ENCODE measurements around the gene HDC.

Gene HDC

DNA sequence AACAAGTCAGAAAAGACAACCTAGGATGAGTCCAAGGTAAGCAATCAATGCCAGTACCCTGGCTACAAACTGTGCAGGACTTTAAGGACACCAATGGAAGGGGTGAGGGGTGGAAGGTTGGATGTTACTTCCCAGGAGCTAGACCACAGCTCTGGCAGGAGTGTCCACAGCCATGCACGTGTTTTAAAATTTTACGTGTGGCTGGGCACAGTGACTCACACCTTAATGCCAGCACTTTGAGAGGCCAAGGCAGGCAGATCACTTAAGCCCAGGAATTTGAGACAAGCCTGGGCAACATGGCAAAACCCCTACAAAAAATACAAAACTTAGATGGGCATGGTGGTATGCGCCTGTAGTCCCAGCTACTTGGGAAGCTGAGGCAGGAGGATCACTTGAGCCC is 14.7 kb upstream of the HDC start:
- no peak for FAIRE-seq
- no peak for DNase-seq (ENCODE audit: insufficient read length, low spot score)
- TF ChIP-seq POU2F2 (IDR thresholded peaks at IDR 0.05; ENCODE audit: low read depth, low read length): no peak
- no peak for TF ChIP-seq POLR2A (IDR thresholded peaks at IDR 0.05; ENCODE audit: low read depth, low read length)
- no peak for TF ChIP-seq TAF1 (IDR thresholded peaks at IDR 0.05; ENCODE audit: low read depth, low read length)
- no peak for TF ChIP-seq SPI1 (IDR thresholded peaks at IDR 0.05; ENCODE audit: low read depth, low read length)
- TF ChIP-seq POLR2AphosphoS5 (IDR thresholded peaks at IDR 0.05; ENCODE audit: low read depth, low read length): no peak
- TF ChIP-seq PAX5 (IDR thresholded peaks at IDR 0.05; ENCODE audit: insufficient read depth, low read length, severe bottlenecking): no peak

DNA sequence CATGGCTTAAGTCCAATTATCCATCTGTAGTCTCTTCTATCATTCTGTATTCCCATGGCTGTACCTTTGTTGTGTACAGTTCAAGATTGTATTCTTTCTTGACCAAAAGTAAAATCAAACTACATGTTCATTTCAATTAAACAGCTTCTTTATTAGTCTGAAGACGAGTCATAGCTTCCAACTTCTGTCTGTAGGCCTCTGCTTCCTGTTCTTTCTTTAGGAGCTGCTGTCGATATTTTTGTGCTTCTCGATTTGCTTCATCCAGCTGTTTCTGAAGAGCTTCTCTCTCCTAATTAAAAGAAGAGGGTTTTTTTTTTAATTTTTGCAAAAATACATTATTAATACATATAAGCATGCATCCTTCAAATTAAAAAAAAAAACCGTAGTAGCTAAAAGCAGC is 13.0 kb upstream of the HDC start:
- no peak for DNase-seq (ENCODE audit: insufficient read length, low spot score)
- FAIRE-seq: no peak
- TF ChIP-seq POLR2A (IDR thresholded peaks at IDR 0.05; ENCODE audit: low read depth, low read length): no peak
- TF ChIP-seq PAX5 (IDR thresholded peaks at IDR 0.05; ENCODE audit: insufficient read depth, low read length, severe bottlenecking): no peak
- TF ChIP-seq POU2F2 (IDR thresholded peaks at IDR 0.05; ENCODE audit: low read depth, low read length): no peak

DNA sequence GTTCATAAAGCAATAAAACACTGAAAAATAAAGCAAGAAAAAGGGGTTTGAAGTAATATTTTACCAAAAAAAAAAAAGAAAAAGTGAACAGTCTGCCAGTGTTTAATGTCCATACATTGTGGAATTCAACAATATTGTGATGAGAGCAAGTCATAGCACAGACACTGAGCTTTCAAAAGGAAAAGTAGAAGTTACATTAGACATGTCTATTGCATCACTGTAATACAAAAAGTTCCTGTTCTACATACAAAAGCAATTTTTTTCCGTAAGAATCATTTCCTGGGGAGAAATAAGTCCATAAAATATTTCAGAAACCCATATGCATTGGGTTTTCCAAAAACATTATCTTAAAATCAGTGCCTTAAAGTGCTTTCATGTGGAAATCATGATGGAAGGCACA is 11.8 kb upstream of the HDC start:
- FAIRE-seq: no peak
- no peak for DNase-seq (ENCODE audit: insufficient read length, low spot score)
- TF ChIP-seq TAF1 (IDR thresholded peaks at IDR 0.05; ENCODE audit: low read depth, low read length) (no peak), SPI1 (IDR thresholded peaks at IDR 0.05; ENCODE audit: low read depth, low read length) (no peak), POLR2AphosphoS5 (IDR thresholded peaks at IDR 0.05; ENCODE audit: low read depth, low read length) (no peak), PAX5 (IDR thresholded peaks at IDR 0.05; ENCODE audit: insufficient read depth, low read length, severe bottlenecking) (no peak), POLR2A (IDR thresholded peaks at IDR 0.05; ENCODE audit: low read depth, low read length) (no peak), POU2F2 (IDR thresholded peaks at IDR 0.05; ENCODE audit: low read depth, low read length) (no peak)

DNA sequence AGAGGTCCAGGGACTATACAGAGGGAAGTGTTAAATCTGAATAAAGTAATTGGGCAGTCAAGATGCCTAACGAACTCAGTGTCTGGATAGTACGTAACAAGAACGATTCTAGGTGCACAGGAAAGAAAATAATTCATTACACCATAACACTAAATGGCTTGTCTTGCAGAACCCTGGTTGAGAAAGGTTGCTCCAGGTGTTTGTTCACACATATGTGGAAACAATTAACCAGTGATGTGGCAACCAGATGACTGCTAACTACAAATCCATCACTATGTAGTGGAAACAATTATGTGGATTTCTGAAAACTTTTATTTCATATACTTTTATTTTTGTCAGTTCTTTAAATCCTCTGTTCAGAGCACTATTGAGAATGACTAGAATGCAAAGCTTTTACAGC is 10.4 kb upstream of the HDC start:
- no peak for TF ChIP-seq PAX5 (IDR thresholded peaks at IDR 0.05; ENCODE audit: insufficient read depth, low read length, severe bottlenecking)
- no peak for TF ChIP-seq TAF1 (IDR thresholded peaks at IDR 0.05; ENCODE audit: low read depth, low read length)
- FAIRE-seq (no peak), DNase-seq (ENCODE audit: insufficient read length, low spot score) (no peak)

- DNase-seq (ENCODE audit: insufficient read length, low spot score): no peak
- TF ChIP-seq SPI1 (IDR thresholded peaks at IDR 0.05; ENCODE audit: low read depth, low read length) (no peak), POU2F2 (IDR thresholded peaks at IDR 0.05; ENCODE audit: low read depth, low read length) (no peak), TAF1 (IDR thresholded peaks at IDR 0.05; ENCODE audit: low read depth, low read length) (no peak), POLR2AphosphoS5 (IDR thresholded peaks at IDR 0.05; ENCODE audit: low read depth, low read length) (no peak), PAX5 (IDR thresholded peaks at IDR 0.05; ENCODE audit: insufficient read depth, low read length, severe bottlenecking) (no peak)
- no peak for FAIRE-seq
These were observed 9.6 kb upstream of the HDC start for GRCh38 chr15:50275091-50275490.

DNA sequence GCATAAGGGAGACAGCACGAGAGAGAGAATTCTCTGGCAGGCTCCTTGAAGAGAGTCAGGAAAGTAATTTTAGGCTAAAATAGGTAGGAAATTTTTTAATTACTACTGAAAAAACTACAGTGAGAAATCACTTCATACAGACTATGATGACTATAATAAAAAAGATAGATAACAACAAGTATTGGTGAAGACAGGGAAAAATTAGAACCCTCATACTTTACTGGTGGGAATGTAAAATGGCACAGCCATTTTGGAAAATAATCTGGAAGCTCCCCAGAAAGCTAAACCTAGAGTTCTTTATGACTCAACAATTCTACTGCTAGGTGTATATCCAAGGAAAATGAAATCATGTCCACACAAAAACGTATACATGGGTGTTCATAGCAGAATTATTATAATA is 2.1 kb upstream of the HDC start:
- FAIRE-seq: no peak
- no peak for DNase-seq (ENCODE audit: insufficient read length, low spot score)
- TF ChIP-seq PAX5 (IDR thresholded peaks at IDR 0.05; ENCODE audit: insufficient read depth, low read length, severe bottlenecking): no peak
- no peak for TF ChIP-seq POLR2AphosphoS5 (IDR thresholded peaks at IDR 0.05; ENCODE audit: low read depth, low read length)
- no peak for TF ChIP-seq POLR2A (IDR thresholded peaks at IDR 0.05; ENCODE audit: low read depth, low read length)
- no peak for TF ChIP-seq TAF1 (IDR thresholded peaks at IDR 0.05; ENCODE audit: low read depth, low read length)
- TF ChIP-seq SPI1 (IDR thresholded peaks at IDR 0.05; ENCODE audit: low read depth, low read length): no peak
- TF ChIP-seq POU2F2 (IDR thresholded peaks at IDR 0.05; ENCODE audit: low read depth, low read length): no peak

DNA sequence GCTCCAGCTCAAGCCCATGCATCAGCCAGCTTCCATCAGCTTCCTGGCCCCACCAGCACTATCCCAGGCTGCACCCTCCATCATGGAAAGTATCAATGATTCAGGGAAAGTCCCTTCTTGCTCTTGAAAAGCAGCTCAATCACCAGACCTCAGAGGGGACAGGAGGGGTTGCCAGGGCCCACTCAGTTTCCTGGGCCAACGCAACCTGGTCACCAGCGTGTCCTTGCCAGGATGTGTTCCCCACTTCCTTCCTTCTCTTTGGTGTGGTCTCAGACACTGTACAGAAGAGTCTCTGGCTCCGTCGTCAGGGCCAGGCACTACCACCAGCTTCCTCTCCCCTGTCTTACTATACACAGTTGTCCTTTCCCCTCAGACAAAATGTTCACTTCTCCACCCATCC is 3.0 kb downstream of the HDC start:
- TF ChIP-seq PAX5 (IDR thresholded peaks at IDR 0.05; ENCODE audit: insufficient read depth, low read length, severe bottlenecking) (no peak), SPI1 (IDR thresholded peaks at IDR 0.05; ENCODE audit: low read depth, low read length) (no peak), POLR2A (IDR thresholded peaks at IDR 0.05; ENCODE audit: low read depth, low read length) (no peak), POLR2AphosphoS5 (IDR thresholded peaks at IDR 0.05; ENCODE audit: low read depth, low read length) (no peak), TAF1 (IDR thresholded peaks at IDR 0.05; ENCODE audit: low read depth, low read length) (no peak), POU2F2 (IDR thresholded peaks at IDR 0.05; ENCODE audit: low read depth, low read length) (no peak)

DNA sequence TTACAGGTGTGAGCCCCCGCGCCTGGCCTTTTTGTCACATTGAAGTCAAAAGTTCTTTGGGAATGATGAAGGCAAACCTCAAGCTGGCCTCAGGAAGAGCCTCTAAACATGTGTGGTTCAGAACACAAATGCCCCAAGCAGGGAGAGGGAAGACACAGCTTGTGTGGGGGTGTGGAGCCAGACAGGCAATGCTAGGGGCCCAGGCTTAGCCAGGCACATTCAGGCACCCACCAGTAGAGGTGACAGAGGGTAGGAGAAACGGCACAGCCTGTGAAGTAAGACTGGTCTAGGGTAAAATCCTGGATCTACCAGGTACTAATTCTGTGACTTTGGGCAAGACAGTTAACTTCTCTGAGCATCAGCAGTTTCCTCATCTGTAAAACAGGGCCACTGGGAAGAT is 3.5 kb downstream of the HDC start:
- TF ChIP-seq PAX5 (IDR thresholded peaks at IDR 0.05; ENCODE audit: insufficient read depth, low read length, severe bottlenecking) (no peak), POU2F2 (IDR thresholded peaks at IDR 0.05; ENCODE audit: low read depth, low read length) (no peak), SPI1 (IDR thresholded peaks at IDR 0.05; ENCODE audit: low read depth, low read length) (no peak), POLR2A (IDR thresholded peaks at IDR 0.05; ENCODE audit: low read depth, low read length) (no peak), POLR2AphosphoS5 (IDR thresholded peaks at IDR 0.05; ENCODE audit: low read depth, low read length) (no peak), TAF1 (IDR thresholded peaks at IDR 0.05; ENCODE audit: low read depth, low read length) (no peak)
- FAIRE-seq (no peak), DNase-seq (ENCODE audit: insufficient read length, low spot score) (no peak)

More for the DNA sequence above, 3.0 kb downstream of the HDC start:
- FAIRE-seq: no peak
- no peak for DNase-seq (ENCODE audit: insufficient read length, low spot score)

DNA sequence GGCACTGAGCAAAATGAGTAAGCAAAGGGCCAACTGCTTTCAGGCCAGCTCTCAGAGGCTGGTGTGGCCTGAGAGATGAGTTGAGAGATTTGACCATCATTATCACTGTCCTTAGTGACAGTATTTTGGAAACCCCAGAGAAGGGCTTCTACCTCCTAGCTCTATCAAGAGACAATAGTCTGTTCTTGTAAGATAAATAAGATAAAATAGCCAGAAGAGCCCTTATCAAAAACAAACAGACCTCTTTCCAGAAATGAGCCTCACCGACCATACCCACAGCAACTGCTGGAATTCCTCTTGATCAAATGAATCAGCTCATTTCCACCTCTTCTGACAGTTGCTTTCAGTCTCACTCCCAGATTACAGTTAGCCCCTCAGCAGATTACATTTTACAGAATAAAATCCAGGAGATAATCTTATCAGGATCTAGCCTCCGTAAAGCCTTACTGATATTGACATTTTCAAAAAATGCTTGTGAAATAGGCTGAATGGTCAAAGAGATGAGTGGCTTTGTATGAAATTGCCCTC is 4.5 kb downstream of the HDC start:
- DNase-seq (ENCODE audit: insufficient read length, low spot score) (no peak), FAIRE-seq (no peak)
- TF ChIP-seq POU2F2 (IDR thresholded peaks at IDR 0.05; ENCODE audit: low read depth, low read length): no peak
- no peak for TF ChIP-seq POLR2A (IDR thresholded peaks at IDR 0.05; ENCODE audit: low read depth, low read length)
- no peak for TF ChIP-seq PAX5 (IDR thresholded peaks at IDR 0.05; ENCODE audit: insufficient read depth, low read length, severe bottlenecking)
- no peak for TF ChIP-seq POLR2AphosphoS5 (IDR thresholded peaks at IDR 0.05; ENCODE audit: low read depth, low read length)

DNA sequence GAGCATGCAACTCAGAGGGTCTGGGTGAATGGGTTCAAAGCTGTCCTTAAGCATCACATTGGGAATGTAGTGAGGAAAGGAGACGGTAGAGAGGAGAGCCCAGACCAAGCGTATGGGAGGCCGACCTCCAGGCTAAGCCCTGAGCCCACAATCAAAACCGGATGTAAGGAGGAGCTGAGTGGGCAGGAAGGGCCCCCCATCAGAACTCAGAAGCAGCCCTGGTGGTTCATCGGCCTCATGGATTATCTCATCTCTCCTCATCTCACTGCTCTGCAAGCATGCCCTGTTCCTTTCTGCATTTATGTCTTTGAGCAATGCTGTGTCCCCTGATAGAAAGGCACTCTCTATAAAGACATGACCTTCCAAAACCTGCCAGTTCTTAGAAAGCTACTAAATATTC is 6.2 kb downstream of the HDC start:
- DNase-seq (ENCODE audit: insufficient read length, low spot score) (no peak), FAIRE-seq (no peak)
- no peak for TF ChIP-seq TAF1 (IDR thresholded peaks at IDR 0.05; ENCODE audit: low read depth, low read length)
- TF ChIP-seq POU2F2 (IDR thresholded peaks at IDR 0.05; ENCODE audit: low read depth, low read length): no peak
- TF ChIP-seq PAX5 (IDR thresholded peaks at IDR 0.05; ENCODE audit: insufficient read depth, low read length, severe bottlenecking): no peak
- TF ChIP-seq POLR2A (IDR thresholded peaks at IDR 0.05; ENCODE audit: low read depth, low read length): no peak

All from GM12891 (cell line).